Activated CD4-positive, alpha-beta T cell treated with anti-CD3 and anti-CD28 coated beads, Interleukin-2, amount 50 U/mL, for 1 hour (primary cell): ENCODE data around the gene DUSP21.
"Not testable (repeated sequence)": the region's sequence is repeated elsewhere in the genome, so short reads cannot be mapped to it uniquely, and the experiment has no call there.

Experiments
- DNase-seq: peaks from one replicate; pipeline ENCODE4 v3.0.0-alpha.2; 2020

DUSP21 gene

GRCh38 chrX:44876767-44877166 is 32.9 kb downstream of the DUSP21 start:
- DNase-seq: no peak

GRCh38 chrX:44878780-44879179 is 35.0 kb downstream of the DUSP21 start:
- no peak for DNase-seq

GRCh38 chrX:44881549-44881948 is 37.7 kb downstream of the DUSP21 start:
- DNase-seq: no peak

- DNase-seq: no peak
Measured at GRCh38 chrX:44882635-44883034, 38.8 kb downstream of the DUSP21 start.

GRCh38 chrX:44884944-44885343 is 41.1 kb downstream of the DUSP21 start:
- no peak for DNase-seq

- no peak for DNase-seq
Measured at GRCh38 chrX:44889824-44890223, 46.0 kb downstream of the DUSP21 start.

- no peak for DNase-seq
Measured at GRCh38 chrX:44890247-44890646, 46.4 kb downstream of the DUSP21 start.

- DNase-seq: not testable (repeated sequence)
Measured at GRCh38 chrX:44890687-44891086, 46.9 kb downstream of the DUSP21 start.

GRCh38 chrX:44891642-44892041 is 47.8 kb downstream of the DUSP21 start:
- no peak for DNase-seq
